ENCODE data around the gene RNF223.

Gene RNF223

DNA sequence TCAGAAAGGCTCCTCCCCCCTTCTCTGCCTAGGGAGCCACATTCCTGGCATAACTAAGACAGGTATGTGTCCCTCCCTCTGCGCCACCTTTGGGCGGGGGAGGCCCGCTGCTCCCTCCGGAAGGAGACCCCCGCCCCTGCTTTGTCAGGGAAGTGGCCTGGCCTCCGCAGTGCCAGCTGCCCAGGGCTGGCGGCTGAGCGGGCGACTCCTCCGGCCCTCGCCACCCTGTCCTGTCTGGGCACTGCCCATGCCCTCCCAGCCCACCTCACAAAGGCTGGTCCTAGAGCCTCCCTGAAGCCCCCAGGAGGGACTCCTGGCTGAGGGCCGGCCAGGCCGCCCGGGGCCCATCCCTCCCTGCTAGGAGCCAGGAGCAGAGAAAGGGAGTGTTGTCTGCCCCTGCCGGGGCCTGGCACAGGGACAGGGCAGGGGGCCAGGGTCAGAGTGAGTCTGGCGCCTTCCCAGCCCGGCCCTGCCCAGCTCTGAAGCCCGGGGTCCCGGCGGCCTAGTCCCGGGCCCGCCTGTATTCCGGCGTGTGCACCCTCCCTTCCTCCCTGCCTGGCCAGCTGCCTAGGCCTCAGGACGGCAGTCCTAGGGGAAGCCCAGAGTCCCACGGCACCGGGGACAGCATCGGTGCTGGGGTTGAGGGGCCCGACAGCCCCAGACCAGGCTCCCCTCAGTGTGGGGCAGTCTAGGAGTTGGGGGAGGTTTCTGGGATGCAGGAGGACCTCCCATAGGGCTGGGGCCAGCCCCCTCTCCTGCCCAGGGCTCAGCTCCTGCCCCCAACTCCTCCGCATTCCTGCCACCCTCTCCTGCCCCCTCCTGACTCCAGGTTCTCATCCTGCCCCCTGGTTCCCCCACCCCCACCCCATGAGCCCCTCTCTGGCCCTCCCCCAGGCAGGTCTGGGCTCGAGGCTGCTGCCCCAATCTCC lies 49.1 kb downstream of the RNF223 start:
- DNase-seq = no peak

DNA sequence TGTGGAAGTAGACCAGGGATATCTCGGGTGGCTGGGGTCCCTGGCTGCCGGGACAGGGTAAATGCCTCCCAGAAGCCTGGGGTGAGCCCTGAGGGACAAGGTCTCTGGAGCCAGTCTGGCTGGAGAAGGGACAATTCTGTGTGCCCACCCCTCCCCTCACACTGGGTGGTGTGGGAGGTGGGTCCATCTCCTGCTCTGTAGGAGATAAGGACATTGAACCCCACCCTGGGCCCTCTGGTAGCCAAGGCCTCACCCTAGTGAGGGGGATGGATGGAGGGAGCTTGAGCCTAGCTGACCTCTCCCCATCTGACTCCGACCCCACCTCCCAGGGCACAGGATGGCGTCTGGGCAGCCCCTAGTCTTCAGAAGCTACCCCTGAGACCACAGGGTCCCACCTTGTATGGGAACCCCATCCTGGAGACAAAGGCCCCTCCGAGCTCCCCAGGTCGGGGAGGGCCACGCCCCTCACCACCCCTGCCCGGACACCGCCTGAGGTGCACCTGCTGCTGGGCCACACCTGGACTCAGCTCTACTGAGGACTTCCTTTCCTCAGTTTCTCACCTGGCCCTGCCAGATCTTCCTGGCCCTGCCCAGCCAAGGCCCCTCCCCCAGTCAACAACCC lies 49.8 kb downstream of the RNF223 start:
- no peak for DNase-seq

GRCh38 chr1:1023700-1024099 lies 50.4 kb downstream of the RNF223 start:
- DNase-seq = no peak

GRCh38 chr1:1022302-1023009 lies 51.6 kb downstream of the RNF223 start:
- DNase-seq = no peak

DNA sequence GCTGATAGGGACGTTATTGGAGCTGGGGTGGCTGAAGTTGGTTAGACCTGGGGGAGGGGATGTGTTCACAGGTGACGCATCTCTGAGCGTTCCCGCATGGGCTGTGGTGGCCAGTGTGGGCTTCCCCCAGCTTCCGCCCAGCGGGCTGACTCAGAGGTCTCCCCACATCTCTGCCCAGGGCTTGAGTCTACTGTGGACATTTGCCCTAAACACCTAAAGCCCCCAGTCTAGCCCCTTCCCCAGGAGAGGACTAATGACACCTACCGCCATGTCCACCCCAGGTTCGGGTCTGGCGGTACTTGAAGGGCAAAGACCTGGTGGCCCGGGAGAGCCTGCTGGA lies 52.2 kb downstream of the RNF223 start:
- no peak for DNase-seq

GRCh38 chr1:1021010-1021919 lies 52.8 kb downstream of the RNF223 start:
- DNase-seq = no peak
